ENCODE data around the gene ATAD3B.

DNA sequence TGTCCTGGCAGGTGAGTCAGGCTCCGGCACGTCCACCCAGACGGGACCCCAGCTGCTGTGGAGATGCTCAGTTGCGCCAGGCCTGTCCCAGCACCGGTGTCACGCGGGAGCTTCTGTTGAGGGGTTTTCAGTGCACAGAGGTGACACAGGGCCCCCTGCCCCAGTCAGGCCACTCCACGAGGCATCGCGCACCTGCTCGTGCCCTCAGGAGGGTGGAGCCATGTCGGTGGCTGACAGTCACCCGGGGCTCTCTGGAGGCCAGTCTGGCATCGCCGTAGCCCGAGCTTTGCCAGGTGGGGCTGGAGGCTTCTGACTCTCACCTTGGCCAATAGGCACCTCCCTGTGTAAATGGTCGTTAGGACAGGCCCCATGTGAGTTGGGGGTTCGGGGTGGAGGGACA is 57.8 kb downstream of the ATAD3B start:
- TF ChIP-seq SP1 (IDR thresholded peaks at IDR 0.05) (no peak), TARDBP (IDR thresholded peaks at IDR 0.05) (no peak), ZNF384 (IDR thresholded peaks at IDR 0.05) (no peak), FOXK2 (IDR thresholded peaks at IDR 0.05) (no peak), FOXM1 (IDR thresholded peaks at IDR 0.05; ENCODE audit: borderline replicate concordance) (no peak)
- TF ChIP-seq, protein P1, sequence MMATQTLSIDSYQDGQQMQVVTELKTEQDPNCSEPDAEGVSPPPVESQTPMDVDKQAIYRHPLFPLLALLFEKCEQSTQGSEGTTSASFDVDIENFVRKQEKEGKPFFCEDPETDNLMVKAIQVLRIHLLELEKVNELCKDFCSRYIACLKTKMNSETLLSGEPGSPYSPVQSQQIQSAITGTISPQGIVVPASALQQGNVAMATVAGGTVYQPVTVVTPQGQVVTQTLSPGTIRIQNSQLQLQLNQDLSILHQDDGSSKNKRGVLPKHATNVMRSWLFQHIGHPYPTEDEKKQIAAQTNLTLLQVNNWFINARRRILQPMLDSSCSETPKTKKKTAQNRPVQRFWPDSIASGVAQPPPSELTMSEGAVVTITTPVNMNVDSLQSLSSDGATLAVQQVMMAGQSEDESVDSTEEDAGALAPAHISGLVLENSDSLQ (IDR thresholded peaks at IDR 0.05) = no peak
